ENCODE data around the gene EPN2.
A peak's percentile ranks its signal among the peaks of the same experiment; 100 is the strongest.

EPN2 gene

DNA sequence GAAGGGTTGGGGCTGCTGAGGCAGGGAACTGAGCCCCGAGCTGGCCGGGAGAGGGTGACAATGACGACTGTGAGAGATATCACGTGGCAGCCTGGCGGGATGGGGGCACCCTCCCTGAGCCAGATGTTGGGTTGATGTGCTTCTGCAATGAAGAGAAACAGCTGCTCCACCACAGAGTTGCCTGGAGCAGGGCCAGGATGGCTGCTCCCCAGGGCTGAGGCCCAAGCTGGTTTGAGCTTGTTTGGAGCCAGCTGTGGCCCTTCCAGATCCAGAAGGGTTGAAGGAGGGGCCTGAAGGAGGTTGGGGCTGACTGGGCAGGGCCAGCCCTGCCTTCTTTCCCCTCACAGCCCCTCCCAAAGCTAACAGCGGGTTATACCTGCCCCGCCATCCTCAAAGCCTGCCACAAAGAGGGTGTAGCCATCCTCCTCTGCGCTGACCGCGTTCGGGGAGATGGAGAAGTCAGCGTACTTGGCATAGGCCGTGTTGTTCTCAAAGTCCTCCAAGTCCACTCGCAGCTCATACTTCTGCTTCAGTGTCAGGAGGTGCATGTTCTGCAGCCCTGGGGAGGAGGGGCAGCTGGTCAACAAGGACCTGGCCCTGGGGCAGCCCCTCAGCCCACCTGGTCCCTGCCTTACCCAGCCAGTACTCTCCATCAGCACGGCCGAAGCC lies 147.7 kb downstream of the EPN2 start:
- peak; percentile 61 to 64 for DNase-seq

GRCh38 chr17:19385521-19385983 lies 148.4 kb downstream of the EPN2 start:
- DNase-seq = no peak

Data from Kasumi-1 (cell line).